GM19240 (cell line): ENCODE results near the gene SLC11A2.

ENCODE experiments used
- DNase-seq: peaks from one replicate; pipeline ENCODE4 v3.0.0; 2011; ENCODE audit warnings: low spot score; ENCODE audit not compliant: insufficient read length

Gene SLC11A2

GRCh38 chr12:51025836-51026638 lies at the start of gene SLC11A2:
SLC11A2 (minus strand) TSS chr12:51026384; CDS start chr12:51010728, 15,656 bp downstream.
- DNase-seq, result peak; percentile 86

DNA sequence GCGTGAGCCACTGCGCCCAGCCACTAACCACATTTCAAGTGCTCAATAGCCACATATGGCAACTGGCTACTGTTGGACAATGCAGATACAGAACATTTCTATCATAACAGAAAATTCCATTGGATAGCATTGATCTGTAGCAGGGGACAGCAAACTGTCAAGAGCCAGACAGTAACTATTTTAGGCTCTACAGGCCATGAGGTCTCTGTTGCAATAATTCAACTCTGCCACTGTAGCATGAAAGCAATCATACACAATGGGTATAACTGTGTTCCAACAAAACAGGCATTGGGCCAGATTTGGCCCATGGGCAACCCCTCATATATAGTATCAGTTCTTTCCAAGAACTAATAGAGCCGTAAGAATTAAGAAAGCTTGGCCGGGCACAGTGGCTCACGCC lies 49.2 kb upstream of the SLC11A2 start:
- DNase-seq, result no peak

GRCh38 chr12:51071663-51072062 lies 45.5 kb upstream of the SLC11A2 start:
- DNase-seq, result no peak

- no peak for DNase-seq
Measured at GRCh38 chr12:51070004-51070403, 43.8 kb upstream of the SLC11A2 start.

GRCh38 chr12:51067771-51068170 lies 41.6 kb upstream of the SLC11A2 start:
- DNase-seq, result no peak

DNA sequence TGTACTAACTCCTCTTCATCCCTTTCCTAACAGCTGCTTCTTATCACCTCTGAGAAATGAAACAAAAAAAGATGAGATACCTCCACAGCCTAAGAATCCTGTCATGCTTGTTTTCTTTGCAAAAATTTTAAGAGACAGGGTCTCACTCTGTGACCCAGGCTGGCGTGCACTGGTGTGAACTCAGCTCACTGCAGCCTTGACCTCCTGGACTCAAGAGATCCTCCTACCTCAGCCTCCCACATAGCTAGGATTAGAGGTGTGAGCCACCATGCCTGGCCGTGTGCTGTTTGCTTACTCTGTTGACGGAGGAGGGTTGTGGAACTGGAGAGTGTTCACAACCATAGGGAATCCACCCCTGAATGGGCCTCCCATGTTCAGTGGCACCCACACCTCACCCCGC lies 41.0 kb upstream of the SLC11A2 start:
- no peak for DNase-seq

GRCh38 chr12:51065530-51065929 lies 39.3 kb upstream of the SLC11A2 start:
- no peak for DNase-seq

DNA sequence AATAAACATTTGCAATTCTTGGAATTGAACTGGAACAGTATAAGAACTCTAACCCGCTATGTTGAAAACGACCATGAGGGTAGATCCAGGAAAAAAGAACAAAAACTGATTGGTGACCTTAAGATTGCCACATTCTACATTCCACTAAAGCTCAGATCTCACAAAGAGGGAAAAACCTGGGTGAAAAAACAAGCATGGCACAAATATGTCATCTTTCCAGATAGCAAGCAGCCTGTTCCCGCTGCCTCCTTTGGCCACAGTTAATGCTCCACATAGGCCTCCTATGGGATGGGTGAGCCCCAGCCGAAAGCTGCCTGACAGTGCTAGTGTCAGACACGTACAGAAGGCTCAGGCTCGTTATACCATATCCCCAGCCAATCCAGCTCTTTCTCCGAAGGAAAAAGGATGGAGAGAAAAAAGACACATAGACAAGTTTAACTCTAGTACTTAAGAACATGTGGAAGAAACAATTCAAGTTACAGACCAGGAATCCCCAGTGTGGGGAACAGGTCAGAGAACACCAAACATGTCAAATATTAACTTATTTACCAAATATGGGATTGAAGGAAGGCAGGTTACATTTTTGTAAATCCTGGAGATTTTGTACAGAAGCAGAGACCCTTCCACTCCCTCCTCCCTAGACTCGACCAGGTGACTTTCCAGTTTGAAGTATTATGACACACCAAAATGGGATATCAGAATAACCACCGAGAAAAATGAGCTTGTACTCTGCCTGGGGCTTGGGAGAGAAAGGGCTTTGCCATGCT lies 36.6 kb upstream of the SLC11A2 start:
- DNase-seq, result no peak

- DNase-seq, result no peak
Measured at GRCh38 chr12:51059086-51059485, 32.9 kb upstream of the SLC11A2 start.

DNA sequence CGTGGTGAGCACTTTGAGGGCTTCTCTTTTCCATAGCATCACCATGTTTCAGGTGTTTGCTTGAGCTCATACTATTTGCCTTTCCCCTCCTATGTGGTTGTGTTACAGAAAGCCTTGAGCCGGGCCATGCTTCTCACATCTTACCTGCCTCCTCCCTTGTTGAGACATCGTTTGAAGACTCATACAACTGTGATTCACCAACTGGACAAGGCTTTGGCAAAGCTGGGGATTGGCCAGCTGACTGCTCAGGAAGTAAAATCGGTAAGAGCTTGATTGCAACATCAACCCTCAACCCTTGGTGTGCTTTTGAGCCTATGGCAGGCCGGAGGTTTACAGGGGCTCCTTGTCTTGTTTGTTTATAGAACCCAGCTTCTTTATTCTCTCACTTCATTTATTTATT lies 30.1 kb upstream of the SLC11A2 start:
- DNase-seq, result no peak

DNA sequence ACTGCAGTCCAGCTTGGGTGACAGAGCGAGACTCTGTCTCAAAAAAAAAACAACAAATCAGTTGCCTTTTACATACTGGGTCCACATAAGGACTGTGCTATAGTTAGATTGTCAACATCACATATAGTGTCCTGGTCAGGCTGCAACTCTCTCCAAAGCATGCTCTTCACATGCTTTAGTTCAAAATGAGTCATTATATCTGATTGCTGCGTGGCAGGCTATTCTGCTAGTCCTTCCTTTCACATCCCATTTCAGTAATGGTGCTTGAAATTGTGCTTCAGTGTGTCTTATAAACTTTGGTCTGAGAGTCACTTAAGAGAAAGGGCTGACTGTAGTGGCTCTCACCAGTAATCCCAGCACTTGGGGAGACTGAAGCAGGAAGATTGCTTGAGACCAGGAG lies 28.9 kb upstream of the SLC11A2 start:
- DNase-seq, result no peak

- DNase-seq, result no peak
Measured at GRCh38 chr12:51051787-51052186, 25.6 kb upstream of the SLC11A2 start.

GRCh38 chr12:51049525-51049924 lies 23.3 kb upstream of the SLC11A2 start:
- no peak for DNase-seq

- no peak for DNase-seq
Measured at GRCh38 chr12:51048661-51049251, 22.6 kb upstream of the SLC11A2 start.

DNA sequence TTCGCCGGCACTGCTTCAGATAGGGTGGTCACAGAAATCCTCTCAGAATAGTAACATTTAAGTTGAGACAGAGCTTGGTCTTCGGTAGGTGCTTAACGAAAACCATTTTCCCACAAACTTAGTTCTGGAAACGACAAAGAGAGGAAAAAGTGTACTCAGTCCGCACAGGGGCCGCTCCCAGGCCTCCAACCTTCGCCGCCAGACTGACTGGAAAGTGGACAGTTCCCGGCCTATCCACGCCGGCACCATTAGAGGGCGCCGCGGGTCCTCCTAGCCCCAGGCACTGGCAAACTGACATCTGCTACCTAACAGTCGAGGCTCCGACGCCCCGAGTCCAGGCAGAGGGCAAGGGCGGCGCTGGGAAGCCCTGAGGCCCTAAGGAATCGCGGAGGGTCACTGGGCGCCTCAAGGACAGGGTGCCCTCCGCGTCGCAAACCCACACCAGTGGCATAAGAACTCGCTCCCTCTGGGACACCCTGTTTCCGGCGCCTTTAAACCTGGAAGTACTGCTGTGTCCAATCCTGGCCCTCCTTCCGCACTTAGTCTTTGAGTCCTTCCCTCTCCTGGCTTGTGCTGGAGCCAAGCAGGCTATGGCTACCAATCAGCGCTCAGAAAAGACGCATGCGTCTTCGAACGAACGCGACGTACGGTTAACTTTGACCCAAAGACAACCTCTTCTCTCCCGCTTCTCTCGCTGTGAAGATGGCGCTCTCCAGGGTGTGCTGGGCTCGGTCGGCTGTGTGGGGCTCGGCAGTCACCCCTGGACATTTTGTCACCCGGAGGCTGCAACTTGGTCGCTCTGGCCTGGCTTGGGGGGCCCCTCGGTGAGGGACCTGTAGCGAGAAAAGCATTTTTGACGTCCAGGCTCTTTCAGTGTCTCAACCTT lies 21.7 kb upstream of the SLC11A2 start, which contains the start of gene LETMD1:
Gene LETMD1 (plus strand): TSS at position 673 of the 886 bp plus-strand sequence. CDS start 30 bp downstream, at position 703.
- DNase-seq, result peak; percentile 91

- no peak for DNase-seq
Measured at GRCh38 chr12:51036279-51036678, 10.1 kb upstream of the SLC11A2 start.

- no peak for DNase-seq
Measured at GRCh38 chr12:51033457-51034089, 7.4 kb upstream of the SLC11A2 start.

- DNase-seq, result no peak
Measured at GRCh38 chr12:51033048-51033447, 6.9 kb upstream of the SLC11A2 start.

DNA sequence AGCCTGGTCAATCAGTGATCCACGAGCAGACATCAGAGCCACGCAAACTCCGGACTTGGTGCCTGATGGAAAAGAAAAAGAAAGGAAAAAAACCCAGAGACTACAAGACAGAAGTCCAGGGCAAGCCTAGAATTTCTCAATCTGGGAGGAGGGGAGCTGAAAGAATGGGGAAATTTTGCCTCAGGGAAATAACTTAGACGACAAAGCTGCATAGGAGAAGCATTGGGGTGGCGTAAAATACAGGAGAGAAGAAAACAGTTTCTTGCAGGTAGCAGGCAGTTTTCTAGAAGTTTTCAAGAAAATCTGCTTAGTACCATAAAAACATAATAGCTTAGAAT lies 2.6 kb upstream of the SLC11A2 start:
- no peak for DNase-seq

DNA sequence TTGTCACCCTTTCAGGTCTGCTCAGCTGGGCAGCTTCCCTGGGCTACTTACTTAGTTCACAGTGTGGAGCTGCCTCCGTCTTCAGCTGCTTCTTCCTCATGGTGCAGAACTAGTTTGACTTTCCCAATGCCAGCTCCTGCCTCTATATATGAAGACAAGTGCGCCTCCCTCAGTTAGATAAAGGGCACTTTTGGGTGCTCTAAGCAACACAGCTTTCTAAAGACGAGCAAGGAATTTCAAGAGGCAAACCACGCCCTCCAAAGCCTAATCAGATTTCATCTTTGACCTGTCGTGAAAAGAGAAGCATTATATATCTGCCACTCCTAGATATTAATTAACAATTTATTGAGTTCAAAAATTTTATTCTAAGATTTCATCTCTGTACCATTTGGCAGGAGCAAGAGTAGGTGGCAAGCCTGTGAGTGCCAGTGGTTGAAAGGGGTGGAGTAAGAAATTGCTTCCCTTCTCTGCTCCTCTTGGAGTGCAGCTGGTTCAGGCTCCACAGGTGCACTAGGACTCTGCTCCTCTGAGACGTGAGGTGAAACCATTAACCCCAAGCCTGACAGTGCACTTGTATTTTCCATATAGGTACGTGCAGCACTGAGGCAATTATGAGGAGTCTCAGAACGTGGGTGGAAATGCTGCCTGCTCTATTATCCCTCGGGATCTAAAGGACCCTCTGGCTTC lies 2.1 kb upstream of the SLC11A2 start:
- no peak for DNase-seq
